Superior temporal gyrus (tissue), 1 donor: ENCODE data around the gene ARSG.
"Not testable (repeated sequence)": the region's sequence is repeated elsewhere in the genome, so short reads cannot be mapped to it uniquely, and the experiment has no call there.

Experiments
- DNase-seq: peaks from one replicate; pipeline ENCODE4 v3.0.0-alpha.2; 2016; ENCODE audit errors: extremely low spot score

The ARSG gene

GRCh38 chr17:68277807-68278206 lies 13.5 kb upstream of the ARSG start:
- no peak for DNase-seq

DNA sequence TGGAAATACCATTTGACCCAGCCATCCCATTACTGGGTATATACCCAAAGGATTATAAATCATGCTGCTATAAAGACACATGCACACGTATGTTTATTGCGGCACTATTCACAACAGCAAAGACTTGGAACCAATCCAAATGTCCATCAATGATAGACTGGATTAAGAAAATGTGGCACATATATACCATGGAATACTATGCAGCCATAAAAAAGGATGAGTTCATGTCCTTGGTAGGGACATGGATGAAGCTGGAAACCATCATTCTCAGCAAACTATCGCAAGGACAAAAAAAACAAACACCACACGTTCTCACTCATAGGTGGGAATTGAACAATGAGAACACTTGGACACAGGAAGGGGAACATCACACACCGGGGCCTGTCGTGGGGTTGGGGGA lies 9.3 kb upstream of the ARSG start:
- DNase-seq, result not testable (repeated sequence)

GRCh38 chr17:68288375-68288774 lies 2.9 kb upstream of the ARSG start:
- no peak for DNase-seq

DNA sequence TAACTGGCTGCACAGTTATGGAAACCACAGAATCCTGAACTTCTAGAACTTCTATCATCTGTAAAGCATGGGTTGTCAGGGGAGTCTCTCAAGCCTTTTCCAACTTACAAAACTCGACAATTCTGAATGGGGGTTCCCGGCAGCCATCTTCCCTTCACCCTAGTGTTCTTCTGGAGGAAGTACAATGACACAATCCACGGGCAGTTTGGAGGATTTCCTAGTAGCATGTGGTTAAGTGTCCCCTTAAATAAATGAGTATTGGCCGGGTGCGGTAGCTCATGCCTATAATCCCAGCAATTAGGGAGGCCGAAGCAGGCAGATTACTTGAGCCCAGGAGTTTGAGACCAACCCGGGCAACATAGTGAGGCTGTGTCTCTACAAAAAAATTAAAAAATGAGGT lies 2.5 kb upstream of the ARSG start:
- DNase-seq, result no peak

- DNase-seq, result no peak
Measured at GRCh38 chr17:68289473-68289872, 1.8 kb upstream of the ARSG start.

DNA sequence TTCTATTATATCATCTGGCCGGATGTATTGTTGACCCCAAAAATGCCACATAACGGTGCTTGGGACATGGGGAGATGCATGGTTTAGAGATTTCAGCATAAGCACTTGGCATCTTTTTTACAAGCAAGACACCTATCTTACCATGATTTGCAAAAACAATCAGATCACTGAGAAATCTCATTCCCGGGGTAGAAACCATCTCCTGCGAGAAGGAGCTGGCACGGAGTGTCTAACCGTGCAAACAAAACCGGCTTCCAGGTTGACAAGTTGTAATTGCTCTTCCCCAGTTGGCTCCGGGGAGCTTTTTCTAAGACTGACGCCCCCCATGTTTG lies 1.4 kb upstream of the ARSG start:
- no peak for DNase-seq

- no peak for DNase-seq
Measured at GRCh38 chr17:68290268-68290954, 884 bp upstream of the ARSG start.

- peak; percentile 46 for DNase-seq
Measured at GRCh38 chr17:68291836-68292688, 767 bp downstream of the ARSG start.

DNA sequence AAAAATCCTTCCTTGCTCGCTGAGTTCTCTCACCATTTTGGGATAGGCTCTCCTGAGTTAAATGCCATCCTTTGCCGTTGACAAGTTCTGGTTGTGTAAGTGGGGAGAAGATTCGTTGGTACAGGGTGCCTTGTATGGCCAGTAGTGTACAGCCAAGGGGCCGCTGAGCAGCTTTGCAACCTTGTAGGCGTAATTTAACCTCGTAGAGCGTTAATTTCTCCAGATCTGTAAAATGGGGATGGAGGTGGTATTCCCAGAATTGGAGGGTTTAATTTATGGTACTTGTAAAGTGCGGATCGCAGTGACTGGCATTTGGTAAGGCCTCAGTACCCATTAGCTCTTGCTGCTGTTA lies 1.4 kb downstream of the ARSG start:
- DNase-seq, result peak; percentile 41

GRCh38 chr17:68293490-68294195 lies 2.3 kb downstream of the ARSG start:
- DNase-seq, result no peak

DNA sequence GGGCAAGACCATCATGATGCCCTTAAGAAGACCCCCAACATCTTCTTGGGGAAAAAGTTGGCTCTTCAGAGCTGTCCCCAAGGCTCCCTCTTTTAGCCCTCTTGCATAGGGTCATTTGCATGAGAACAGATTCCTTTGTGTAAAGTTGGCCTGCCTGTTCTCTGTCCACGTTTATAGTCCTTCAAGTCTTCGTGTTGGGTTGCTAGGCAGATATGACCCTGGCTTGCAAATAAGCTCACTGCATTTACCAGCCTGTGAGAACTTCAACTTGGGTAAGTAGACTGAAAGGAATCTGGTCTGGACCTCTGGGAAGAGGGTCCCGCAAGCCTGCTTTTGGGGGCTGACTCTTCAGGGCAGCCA lies 2.9 kb downstream of the ARSG start:
- no peak for DNase-seq

- no peak for DNase-seq
Measured at GRCh38 chr17:68294617-68295016, 3.3 kb downstream of the ARSG start.

DNA sequence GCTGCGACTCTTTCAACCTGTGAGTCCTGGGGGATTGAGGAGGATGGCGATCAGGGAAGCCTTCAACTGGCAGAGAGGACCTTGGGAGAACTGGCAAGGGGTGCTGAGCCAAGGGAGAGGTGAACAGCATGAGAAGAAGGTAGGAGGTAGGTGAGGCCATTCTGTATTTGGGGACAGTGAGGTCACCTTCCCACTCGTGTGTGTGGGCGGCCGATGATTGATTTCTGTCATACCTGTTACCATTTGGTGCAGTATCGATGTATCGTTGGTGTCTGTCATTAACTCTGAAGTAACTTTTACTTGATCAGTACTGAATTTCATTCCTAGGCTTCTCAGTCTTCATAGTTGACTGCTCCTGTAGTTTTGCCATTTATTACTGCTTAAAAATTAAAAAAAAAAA lies 3.8 kb downstream of the ARSG start:
- no peak for DNase-seq

DNA sequence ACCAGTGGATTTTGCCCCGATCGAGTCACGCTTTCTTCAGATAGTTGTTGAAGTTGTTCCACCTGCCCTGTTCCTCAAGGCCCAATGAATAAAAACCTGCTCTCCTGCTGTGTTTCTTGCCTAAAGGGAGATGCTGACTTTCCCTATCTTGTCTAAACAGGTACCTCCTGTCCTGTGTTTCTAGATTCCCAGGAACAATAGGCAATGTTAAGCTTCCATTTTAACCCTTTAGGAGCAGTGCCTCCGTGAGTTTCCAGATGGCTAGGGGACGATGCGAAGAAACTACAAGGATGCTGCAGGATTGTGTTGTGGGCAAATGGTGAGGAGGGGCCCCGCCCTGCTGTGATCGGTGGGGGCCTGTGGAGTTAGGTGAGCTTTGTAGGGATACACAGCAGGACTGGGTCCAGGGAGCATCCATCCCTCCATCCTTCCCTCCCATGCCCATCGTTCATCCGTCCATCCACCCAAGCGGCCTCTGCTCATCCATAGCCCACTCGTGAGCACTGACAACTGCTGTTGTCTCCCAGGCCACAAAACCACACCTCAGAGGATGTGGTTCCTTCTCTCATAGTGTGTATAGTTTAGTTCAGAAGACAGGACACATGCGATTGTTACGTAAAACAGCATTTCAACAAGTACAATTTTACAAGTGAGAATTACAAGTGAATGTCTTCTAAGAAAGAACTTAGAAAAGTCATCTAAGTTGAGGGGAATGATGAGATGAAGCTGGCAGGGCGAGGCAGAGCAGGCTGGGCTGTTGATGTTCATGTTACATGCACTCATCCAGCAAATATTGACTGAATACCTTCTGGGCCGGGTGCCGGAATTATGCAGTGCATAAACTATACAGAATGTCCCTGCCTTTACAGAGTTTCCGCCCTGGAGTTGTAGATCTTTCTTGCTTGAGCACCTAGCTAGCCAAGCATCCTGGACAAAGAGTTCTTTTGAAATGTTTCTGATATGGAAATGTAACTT lies 5.2 kb downstream of the ARSG start:
- DNase-seq, result no peak

GRCh38 chr17:68297195-68297594 lies 5.9 kb downstream of the ARSG start:
- no peak for DNase-seq

- DNase-seq, result no peak
Measured at GRCh38 chr17:68298601-68299000, 7.3 kb downstream of the ARSG start.

DNA sequence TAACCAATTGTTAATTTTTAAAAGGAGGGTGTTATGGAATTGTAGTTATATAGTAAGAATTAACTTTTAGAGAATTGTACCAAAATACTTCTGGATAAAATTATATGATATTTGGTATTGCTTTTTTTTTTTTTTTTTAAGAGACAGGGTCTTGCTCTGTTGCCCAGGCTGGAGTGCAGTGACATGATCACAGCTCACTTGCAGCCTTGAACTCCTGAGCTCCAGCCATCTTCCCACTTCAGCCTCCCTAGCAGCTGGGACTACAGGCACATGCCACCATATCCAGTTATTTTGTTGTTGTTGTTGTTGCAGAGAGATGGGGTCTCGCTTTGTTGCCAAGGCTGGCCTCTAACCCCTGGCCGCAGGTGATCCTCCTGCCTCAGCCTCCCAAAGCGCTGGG lies 8.5 kb downstream of the ARSG start:
- no peak for DNase-seq

GRCh38 chr17:68301438-68301959 lies 10.2 kb downstream of the ARSG start:
- DNase-seq, result no peak

DNA sequence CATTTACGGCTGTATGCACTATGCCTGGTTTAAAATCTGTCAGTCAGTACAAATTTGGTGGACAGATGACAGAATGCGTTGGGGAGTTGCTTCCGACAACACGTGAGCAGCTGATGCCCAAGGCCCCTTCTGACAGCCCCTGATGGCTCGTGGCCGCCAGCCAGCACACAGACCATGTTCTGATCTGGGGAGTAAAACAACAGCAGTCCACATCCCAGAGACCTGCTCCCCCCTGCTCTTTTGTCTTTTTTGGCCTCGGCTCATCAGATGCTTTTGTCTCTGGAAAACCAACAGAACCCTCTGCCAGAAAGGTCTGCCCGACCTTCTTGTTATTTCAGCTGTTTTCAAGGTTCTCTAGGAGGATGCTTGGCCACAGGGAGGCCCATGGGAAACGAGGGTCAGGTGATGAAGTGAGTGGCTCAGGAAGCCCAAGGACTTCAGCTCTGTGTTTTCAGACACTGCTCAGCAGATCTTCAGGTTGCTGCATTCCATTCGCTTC lies 10.8 kb downstream of the ARSG start:
- no peak for DNase-seq

- no peak for DNase-seq
Measured at GRCh38 chr17:68302666-68303065, 11.4 kb downstream of the ARSG start.

DNA sequence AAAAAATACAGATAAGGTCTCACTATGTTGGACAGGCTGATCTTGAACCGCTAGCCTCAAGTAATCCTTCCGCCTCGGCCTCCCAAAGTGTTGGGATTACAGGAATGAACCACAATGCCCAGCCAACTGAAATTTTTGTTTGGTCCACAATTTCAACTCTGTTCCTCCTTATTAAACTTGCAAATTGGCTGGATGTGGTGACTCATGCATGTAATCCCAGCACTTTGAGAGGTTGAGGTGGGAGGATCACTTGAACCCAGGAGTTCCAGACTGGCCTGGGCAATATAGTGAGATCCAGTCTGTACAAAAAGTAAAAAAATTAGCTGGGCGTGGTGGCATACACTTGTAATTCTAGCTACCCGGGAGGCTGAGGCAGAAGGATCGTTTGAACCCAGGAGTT lies 13.4 kb downstream of the ARSG start:
- no peak for DNase-seq
